HG02623 (cell line): ENCODE results near the gene RDH13.
"Not testable (repeated sequence)": the region's sequence is repeated elsewhere in the genome, so short reads cannot be mapped to it uniquely, and the experiment has no call there.

Experiments used
- ATAC-seq: cut with Tn5 transposase; IDR thresholded peaks from one replicate; pipeline ENCODE4 v1.9.1; 2021; ENCODE audit warnings: moderate library complexity; ENCODE audit not compliant: unreplicated experiment

The RDH13 gene, protein sequence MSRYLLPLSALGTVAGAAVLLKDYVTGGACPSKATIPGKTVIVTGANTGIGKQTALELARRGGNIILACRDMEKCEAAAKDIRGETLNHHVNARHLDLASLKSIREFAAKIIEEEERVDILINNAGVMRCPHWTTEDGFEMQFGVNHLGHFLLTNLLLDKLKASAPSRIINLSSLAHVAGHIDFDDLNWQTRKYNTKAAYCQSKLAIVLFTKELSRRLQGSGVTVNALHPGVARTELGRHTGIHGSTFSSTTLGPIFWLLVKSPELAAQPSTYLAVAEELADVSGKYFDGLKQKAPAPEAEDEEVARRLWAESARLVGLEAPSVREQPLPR

DNA sequence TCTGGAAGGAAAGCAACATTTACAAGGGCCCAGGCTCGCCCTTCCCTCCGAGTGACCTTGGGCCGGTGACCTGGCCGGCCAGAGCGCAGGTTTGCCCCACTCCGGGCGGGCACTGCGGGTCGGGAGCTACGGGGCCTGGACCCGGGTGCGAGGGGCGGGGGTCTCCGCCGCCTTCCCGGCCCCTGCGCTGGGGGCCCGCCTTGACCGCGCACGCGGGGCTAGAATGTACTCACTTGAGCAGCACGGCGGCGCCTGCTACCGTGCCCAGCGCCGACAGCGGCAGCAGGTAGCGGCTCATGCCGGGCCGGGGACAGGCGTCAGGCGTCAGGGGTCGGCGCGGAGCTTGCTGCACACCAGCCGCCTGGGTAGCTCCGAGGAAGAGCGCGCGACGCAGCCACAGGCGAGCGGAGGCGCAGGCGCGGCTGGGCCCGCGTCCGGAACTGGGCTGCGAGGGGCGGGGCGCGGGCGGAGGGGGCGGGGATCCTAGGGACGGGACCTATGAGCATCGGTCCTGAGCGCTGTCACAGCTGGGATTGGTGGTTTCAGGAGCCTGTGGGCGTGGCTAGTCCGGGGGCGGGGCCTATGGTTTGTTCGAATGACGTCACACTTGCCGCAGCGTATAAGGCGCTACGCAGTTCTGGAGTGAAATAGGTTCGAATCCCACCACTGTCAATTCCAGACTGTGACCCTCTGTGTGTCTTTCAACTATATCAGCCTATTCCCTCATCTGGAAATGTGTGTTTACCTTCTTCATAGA, at the start of gene RDH13:
Gene RDH13 (minus strand): TSS at position 414 of the 757 bp plus-strand sequence. CDS start 116 bp downstream, at position 298.
- ATAC-seq: peak; percentile 81

DNA sequence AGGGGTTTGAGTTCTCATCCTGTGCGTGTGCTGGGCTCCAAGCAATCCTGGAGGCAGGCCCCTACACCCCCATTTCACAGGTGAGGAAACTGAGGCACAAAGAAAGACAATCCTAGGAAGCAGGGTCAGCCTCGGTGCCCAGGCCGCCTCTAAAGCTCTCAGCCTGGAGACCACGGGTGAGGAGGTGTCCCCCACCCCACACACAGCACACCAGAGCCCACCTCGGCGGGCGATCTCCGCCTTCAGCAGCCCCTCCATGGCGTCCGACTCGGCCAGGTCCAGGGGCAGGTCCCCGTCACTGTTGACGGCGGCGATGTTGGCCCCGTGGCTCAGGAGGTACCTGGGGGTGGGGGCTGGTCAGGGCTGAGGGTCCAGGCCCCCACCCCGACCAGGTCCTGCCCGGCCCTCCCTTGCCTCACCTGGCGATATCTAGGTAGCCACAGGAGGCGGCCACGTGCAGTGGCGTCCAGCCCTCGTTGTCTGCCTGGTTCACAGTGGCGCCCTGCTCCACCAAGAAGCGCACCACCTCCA, 49.4 kb upstream of the RDH13 start:
- no peak for ATAC-seq

DNA sequence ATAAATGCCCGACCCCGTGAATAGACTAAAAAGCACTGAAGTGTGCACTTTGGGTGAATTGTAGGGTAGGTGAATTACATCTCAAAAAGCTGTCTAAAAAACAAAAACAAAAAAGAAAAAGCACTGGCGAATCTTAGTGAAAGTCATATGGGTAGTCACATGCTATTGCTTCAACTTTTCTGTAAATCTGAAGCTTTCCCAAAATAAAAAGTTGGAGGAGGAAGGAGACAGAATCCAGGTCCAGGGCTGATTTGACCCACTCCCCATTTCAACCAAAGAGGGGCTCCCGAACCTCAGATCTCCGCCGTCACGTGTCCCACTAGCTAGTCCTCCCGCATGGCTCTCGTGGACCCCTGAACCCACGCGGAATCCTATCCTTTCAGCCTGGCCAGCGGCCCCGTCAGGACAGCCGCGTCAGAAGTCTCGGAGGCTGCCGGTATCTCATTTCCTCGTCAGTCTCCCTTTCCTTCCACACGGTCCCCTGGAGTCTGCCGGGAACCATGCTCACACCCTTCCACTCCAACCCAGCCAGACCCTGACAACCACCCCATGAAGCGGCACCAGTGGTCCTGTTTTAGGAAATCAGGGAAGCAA, 48.4 kb upstream of the RDH13 start:
- no peak for ATAC-seq

DNA sequence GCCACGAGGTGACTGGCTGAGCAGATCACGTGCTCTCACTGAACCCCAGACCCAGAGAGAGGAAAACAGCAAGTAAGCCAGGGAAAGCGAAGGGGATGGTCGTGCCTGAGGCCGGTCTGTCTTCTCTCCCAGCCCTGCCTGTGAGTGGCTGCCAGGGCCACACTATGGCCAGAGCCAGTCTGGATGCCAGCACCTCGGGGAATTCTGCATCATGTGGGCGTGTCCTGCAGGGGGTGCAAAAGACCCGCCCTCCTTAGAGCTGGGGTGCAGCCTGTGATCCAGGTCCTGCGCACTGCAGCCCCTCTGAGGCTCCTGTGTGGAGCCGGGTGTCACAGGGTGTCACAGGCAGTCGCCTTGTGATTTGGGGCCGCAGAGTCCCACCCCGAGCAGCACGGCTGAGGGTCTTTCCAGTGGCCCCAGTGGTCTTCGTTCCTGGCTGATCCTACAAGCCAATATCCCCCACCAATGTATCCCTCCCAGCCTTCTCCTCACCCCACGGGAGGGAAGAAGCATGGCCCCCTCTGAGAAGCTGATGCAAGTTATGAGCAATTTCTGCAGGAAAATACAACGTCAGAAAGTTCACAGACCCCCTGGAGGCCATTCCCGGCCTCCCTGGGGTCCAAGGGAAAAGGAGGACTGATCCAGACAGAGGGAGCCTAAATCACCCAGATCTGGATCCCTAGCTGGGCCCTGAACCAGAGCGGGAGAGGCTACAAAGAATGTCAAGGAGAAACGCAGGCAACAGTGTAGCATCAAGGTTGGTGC, 46.8 kb upstream of the RDH13 start:
- ATAC-seq: no peak

DNA sequence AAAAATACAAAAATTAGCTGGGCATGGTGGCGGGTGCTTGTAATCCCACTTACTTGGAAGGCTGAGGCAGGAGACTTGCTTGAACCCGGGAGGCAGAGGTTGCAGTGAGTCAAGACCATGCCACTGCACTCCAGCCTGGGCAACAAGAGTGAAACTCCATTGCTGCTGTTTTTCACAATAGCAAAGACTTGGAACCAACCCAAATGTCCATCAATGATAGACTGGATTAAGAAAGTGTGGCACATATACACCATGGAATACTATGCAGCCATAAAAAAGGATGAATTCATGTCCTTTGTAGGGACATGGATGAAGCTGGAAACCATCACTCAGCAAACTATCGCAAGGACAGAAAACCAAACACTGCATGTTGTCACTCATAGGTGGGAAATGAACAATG, 44.3 kb upstream of the RDH13 start:
- not testable (repeated sequence) for ATAC-seq

DNA sequence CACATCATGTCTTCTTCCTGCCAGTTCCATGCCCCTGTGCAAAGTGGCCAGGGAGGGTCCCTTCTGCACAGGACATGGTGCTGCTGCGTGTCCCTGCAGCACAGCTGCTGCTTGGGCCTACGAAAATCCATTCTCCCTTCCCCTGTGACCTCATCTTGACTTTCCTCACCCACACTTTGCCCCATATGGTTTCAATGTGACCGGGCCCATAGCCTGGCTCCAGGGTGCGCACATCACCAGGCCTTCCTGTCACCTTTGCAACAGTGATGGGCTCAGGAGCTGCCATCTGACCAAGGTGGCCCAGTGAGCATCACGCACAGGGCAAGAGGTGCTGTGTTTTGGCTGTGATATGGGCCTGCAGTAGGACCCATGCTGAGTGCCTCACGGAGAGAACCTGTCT, 43.6 kb upstream of the RDH13 start:
- ATAC-seq: no peak

DNA sequence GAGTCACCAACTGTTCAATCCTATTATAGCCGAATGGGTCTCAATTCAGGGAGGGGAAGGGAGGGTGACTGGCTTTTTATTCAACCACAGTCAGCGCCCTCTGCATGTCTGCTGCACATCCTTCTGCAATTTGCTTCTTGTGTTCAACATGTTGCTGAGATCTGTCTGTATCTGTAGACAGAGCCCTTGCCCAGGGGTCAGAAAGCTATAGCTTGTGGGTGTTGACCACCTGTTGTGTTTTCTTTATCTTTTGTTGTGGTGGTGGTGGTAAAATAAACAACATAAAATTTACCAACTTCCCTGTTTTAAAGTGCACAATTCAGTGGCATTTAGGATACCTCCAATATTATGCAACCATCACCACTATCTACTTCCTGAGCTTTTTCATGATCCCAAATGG, 42.3 kb upstream of the RDH13 start:
- no peak for ATAC-seq

DNA sequence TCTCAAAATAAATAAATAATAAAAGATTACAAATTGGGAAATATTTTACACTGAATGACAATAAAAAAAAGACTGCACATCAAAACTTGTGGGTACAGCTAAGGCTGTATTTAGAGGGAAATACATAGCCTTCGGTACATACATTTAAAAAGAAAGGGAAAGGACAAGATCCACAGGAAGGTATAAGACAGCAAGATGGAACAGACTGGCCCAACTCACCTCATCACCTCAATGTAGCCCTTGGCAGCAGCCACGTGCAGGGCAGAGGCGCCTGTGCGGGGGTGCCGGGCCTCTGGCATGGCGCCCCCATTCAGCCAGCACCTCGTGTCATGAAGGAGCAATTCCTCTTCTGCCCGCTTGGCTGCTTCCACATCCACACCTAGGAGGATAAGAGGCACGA, 40.2 kb upstream of the RDH13 start:
- no peak for ATAC-seq

DNA sequence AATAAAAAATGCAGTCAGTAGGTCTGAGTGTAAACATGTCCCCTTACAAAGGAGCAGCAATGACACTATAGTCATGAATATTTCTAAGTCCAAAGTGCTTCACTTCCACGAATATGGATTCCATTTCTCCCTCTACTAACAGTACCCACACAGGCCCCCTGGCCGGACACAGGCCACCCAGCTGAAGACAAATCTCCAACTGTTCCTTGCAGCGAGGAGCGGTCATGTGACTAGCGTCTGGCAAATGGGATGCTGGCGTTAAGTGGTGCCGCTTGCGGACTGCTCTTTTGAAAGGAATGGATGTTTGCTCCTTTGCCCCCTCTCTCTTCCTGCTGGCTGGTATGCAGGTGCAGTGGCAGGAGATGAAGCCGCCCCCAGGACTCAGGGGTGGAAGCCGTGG, 38.3 kb upstream of the RDH13 start:
- no peak for ATAC-seq

DNA sequence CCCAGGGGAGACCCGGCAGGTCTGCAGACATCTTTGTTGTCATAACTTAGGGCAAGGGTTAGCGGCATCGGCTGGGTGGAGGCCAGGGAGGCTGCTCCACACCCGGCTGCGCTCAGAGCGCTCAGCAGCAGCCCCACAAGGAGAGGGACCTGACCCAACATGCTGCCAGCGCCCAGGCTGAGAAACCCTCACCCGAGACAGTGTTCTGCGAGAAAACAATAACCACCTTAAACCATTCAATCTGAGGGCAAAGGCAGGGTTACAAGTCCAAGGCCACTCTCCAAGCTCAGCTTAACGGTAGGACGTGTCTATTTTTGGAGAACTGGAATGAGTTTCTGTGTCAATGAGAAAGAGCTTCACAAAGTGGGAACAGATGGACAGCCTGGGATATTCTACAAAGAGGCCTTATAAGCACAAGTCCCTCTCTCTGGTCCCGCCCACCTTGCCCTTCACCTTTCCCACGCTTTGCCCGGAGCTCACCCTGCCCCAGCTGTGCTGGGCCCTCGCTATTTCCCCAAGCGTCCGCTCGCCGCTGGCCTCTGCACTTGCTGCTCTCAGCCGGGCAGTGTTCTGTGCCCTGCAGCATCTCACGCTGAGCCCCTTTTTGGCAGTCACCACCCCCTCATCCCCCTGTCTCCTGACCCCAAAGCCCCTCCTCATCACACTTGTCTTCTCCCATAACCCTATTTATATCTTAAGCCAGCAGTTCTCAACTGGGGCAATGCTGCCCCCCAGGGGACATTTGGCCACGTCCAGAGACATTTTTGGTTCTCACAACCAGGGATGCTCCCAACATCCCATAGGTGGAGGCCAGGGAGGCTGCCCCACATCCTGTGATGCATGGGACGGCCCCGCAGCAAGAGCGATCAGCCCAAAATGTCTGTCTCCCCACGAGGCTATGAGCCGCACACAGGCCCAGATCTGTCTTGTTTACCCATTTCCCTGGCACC, 36.9 kb upstream of the RDH13 start:
- ATAC-seq: no peak

DNA sequence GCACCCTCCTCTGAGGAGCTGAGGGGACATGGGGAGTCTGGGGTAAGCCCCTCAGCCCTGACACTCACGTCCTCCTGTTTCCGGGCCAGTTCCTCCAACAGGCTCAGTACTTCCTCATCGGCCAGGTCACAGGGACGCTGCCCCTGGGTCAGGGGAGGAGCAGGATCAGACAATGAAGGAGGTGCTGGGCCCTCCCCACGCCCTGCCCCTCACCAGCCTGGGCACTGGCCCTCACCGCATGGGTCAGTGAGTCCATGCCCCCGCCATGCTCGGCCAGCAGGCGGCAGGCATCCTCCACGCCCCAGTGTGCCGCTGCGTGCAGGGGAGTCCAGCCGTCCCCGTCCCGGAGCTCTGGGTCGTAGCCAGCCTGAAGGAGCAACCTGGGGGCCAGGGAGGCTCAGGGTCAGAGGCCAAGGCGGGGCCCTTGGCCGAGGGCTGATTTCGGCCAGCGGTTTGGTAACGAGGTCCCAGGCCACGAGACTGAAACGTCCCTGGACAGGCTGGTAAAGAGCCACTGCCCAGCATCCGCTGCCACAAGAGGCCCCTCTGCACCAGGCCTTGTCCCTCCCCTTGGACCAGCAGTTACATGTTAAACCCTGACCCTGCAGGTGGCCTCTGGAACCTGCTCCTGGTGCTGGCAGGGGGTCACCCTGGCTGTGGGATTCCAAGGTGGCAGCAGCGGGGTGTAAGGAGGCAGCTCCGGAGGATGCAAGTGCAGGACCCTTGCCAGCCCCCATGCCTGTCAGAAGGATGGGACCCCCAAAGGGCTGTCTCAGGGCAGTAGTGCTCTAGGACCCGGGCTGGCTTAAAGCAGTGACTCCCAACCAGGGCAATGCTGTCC, 36.0 kb upstream of the RDH13 start:
- ATAC-seq: no peak

DNA sequence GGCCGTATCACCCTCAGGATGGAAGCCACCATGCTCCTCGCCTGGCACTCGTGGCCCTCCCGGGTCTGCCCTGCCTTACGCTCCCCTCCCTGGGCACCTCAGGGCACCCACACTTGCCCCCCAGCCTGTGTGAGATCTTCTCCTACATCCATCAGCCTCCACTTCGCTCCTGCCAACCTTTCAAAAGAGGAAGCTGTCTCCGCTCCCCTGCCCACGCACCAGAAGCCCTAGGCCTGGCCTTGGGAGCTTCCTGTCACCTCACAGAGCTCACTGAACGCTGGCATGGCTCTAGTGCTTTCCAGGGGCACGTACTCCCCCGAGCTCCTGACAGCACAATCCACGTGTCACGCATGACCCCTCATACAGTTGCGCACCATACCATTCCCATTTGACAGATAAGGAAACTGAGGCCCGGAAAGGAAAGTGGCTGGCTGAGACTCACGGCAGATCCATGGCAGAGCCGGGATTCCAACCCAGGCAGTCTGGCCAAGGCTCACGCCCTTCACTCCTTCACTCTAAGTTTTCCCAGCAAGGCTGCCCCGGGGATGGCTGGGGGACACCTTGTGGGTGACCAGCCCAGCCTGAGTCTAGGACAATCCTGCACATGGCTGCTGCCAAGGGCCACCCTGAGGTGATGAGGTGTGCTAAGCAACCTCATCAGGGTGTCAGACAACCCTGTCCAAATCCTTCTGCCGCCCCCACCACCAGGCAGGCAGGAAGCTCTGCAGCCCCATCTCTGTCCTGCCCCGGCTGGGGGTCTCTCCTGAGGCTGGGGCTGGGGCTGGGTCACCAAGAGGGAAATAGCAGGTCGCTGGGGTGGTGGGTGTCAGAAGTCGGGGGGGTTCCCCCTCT, 35.1 kb upstream of the RDH13 start:
- no peak for ATAC-seq

DNA sequence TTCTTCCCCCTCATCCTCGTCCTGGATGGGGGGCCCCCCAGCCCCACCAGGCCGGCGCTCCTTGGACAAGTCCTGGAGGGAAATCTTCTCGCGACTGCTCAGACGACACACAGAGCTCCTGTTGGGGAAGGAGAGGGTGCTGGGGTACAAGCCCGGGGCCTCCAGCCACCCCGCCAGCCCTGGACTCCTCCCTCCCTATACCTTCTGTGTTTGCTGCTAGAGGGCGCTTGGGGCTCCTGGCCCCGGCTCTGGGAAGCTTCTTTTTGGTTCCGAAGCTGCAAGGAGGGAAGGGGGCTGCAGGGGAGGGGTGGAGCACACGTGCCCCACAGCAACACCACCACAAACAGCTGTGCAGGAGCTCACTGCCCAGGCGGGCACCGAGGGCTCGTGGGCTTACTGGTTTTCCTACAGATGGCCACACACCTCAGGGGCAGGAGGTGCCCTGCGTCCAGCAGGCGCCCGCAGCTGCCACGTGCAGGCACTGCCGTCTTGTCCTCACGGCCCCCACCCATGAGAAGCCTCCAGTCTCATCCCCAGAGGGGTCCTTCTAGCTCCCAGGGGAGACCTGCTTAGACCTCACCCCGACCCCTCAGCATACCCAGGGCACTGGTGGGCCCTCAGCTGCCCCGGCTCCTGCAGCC, 33.2 kb upstream of the RDH13 start:
- no peak for ATAC-seq

DNA sequence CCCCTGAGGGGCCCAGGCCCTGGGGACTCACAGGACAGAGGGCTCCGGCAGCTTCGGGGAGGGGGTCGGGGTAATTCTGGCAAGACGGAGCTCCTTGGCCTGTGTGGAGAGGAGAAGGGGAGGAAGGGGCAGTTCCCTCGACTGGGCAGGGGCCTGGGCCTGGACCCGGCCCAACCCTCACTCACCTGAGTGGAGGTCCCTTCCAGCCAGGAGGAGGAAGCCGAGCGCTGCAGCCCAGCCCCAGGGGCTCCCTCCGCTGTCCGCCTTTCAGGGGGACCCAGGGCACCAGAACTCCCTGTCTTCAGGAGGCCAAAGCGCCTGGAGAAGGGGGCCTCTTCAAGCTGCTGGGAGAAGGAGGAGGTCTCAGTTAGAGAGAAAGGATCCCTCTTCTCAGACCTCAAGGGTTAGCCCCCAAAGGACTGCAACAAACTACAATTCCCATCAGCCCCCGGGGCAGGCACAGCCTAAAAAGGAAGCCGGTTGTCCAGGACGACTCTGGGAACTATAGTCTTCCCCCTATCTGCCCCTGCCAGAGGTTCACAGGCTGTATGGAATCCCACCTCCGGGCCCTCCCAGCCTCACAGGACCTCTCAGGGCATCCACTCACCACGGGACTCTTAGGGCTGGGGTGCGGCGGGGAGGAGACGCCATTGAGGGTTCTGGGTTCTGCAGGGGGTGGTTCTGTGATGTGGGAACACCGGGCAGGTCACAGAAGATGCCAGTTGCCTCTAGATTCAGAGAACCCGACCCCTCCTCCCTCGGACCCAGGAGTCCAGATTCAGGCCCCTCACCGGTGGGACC, 32.5 kb upstream of the RDH13 start:
- ATAC-seq: no peak

DNA sequence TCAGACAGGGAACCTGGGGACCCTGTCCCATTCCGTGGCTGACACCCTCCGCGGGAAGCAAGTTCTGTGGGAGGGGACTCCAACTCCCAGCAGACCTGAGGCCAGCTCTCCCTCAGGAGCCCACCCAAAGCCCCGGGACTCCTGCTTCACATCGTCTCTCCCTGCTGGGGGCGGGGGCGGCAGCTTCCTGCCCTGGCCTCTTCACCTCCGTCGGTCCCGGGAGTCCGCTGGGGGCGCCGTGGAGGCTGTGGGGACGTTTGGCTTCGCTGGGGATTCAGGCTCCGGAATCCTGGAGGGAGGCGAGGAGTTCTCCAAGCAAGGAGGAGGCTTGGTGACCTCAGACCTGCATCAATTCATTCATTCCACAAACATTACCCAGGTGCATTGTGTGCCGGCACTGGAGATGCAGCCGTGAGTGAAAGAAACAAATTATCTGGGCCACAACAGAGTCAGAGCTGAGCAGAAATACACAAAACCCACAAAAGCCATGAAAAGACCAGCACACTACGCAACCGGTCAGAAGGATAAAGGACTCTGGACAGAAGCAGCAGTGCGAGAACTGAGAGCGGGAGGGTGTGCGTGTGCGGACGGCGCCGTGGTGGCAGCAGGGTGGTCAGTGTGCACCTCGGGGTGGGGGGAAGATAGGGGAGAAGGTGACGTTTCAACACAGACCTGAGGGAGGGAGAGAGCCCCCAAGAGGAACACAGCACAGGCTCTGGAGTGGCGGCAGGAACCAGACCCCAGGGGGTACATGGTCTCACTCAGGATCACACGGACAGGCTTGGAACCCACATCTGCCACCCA, 31.7 kb upstream of the RDH13 start:
- no peak for ATAC-seq
